GM19455 (cell line): ENCODE results near the gene KIF18B.

ENCODE experiments used
- ATAC-seq: cut with Tn5 transposase; IDR thresholded peaks from one replicate; pipeline ENCODE4 v1.9.1; 2021; ENCODE audit not compliant: unreplicated experiment

The KIF18B gene

DNA sequence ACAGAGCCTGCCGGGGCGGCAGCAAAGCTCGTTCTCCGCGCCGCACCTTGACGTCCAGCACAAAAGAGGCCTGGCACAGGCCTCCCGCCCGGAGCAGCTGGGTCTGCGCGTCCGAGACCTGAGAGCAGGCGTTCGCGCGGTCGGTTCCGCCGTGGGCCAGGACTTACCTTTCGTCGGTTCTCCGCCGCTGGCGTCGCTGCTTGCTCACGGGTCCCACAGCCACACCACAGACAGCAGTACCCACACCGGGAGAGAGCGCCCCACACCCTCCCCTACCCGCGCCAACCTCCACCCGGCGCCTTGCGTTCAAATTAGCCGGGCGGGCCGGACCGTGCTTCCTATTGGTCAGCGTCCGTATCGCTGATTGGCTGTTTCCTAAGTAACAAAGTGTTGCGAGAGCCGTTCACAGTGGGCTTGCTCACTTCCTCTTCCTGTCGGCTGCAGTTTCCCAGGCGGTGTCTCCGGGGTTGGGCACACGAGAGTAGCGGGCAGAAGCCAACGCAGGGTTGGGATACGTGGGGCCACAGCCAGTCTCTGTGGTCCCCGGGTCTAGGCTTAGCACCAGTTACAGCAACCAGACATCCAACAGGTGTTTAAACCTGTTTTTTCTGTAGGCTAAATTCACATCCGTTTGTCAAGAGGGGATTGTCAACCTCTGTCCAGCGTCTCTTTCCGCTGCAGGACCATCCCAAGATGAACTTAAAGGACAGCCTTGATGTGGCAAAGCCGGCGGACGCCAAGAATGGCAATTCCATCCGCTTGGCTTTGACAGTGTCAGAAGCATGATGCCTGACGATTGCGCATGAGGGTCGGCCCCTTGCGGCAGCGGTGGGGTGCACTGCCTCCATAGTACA lies at the start of gene KIF18B:
KIF18B (minus strand) TSS at position 313 of the 854 bp plus-strand sequence. CDS start 11,429 bp downstream, outside the sequence.
- peak; percentile 92 for ATAC-seq

DNA sequence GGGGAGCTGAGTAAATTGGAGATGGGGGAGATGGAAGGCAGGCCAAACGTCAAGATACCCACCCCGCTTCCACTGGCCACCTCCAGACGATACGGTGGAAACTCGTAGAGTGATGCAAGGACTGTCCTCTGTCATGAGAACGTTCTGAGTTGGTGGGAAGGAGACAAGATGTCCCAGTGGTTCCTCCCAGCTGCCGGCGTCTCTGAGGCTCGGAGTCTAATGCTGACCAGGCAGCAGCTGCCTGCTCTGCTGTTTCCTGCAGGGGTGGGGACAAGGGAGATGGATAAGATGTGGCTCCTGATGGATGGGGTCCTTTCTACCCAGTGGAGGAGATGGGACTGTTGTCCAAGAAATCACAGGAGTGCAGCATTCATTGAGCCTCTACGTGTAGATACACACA lies 48.7 kb upstream of the KIF18B start:
- ATAC-seq = no peak

DNA sequence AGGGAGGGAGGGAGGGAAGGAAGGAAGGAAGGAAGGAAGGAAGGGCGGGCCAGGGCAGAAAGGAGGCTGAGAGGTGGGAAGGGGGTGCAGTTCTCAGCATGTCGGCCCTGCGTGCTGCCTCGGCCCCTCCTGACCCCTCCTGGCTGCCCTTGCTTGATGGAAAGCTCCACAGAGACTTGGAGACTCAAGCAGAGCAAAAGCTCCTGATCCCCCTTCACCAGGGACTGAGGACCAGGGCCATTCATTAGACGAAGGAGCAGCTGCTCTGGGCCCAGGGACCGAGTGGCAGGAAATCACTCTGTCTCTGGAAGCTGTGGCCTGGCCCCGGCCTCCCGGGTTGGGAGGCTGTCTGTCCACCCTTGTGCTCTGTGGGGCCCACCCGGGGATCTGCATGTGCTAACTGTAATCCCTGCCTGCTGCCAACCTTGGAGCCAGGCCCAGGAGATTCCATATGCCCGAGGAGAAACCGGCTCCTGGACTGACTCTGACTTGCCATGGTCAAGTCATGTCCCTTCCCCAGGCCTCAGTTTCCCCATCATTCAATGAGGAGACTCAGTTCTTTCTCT lies 47.9 kb upstream of the KIF18B start:
- no peak for ATAC-seq

DNA sequence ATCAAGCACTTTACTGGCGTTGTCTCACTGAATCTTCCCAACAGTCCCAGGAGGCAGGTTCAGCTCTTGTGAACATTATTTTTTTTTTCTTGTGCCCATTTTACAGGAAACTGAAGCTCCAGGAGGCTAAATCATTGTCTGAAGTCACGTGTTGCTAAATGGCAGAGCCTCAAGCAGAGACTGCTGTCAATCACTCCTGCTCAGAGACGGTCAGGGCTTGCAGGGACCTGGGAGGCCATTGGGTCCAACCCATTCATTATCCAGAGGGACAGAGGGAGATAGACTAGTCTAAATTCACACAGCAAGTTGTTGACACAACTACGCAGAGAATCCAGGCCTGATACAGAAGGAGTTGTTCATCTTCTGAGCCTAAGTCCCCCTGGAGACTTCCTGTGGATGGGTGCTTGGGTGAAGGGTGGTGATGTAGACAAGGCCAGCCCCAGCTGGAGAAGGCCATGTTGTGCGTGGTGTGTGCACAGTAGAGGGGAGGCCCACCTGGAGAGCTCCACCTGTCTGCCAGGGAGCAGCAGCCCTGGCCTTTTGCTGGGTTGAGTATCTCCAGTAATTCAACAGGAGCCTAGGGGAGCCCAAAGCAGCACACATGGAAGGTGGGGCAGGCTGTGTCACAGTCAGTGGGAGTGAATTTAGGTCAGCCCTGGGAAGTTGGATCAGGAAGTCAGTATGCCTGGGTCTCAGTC lies 44.8 kb upstream of the KIF18B start:
- no peak for ATAC-seq

DNA sequence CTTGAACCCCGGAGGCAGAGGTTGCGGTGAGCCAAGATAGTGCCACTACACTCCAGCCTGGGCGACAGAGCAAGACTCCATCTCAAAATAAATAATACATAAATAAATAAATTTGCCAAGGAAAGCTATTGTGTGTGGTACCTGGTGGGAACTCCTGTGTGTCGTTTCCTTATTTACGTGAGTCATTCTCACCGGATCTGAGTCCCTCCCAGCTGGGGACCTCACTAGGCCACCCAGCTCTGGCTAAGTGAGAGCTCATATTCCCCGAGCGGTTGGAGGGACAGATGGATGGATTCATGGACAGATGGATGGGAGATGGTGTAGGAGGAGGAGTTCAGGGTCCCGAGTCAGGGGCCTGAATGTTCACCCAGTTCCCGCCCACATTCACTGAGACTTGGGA lies 43.4 kb upstream of the KIF18B start:
- ATAC-seq = no peak

DNA sequence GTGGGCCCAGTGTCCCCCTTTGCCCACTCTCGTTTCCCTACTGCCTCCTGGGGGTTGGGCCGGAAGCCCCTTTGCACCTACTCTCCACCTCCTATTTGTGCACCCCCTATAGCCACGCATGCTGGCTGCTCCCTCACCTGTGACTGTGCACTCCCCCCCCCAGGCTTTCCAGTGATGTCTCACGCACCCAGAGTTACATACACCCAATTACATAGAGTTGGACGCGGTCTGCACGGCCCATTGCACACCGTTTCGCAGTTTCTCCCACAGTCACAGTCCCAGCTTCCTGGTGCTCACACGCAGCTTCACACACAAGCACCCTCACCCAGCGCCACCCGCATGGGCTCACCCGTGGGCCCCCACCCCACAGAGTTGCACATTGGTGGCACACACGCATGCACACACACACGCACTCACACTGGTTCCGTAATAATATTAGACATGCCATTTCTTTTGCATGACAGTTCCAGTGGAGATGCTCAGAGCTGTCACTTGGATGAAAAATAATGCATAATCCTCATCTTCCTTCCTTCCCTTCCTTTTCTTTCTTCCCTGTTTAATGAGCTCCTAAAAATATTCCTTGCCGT lies 42.1 kb upstream of the KIF18B start:
- ATAC-seq = no peak

DNA sequence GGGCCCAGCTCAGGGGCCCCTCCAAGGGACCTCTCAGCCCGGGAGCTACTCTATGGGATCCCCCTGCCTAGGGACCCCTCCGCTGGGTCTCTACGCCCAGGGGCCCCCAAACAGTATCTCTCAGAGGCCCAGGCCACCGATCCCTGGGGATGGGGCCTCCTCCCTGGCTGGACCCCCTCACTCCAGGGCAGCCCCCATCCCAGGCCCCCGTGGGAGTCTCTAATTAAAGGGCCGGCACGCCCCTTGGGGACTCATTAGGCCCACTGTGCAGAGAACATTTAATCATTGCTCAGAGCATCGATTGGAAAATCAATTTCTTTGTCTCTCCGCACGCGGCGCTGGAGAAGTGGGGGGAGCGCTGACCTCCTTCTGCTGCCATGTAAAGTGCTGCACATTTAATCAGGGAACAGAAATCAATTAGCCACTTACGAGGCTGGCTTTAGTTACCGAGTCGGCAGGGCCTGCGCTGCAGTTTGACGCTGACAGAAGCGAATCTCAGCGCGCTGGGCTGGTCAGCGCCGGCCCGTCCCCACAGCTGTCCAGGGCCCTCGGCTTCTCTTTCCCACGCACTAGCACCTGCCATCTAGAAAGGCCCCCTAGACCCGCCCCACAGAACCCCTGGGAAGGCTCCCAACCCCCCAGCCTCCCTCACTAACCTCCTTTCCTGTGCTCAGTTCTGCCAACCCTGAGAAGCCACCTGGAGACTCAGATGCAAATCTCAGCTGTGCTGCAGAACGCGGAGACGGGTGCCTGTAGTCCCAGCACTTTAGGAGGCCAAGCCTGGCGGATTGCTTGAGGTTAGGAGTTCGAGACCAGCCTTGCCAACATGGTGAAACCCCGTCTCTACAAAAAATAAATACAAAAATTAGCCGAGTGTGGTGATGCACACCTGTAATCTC lies 40.7 kb upstream of the KIF18B start:
- no peak for ATAC-seq

DNA sequence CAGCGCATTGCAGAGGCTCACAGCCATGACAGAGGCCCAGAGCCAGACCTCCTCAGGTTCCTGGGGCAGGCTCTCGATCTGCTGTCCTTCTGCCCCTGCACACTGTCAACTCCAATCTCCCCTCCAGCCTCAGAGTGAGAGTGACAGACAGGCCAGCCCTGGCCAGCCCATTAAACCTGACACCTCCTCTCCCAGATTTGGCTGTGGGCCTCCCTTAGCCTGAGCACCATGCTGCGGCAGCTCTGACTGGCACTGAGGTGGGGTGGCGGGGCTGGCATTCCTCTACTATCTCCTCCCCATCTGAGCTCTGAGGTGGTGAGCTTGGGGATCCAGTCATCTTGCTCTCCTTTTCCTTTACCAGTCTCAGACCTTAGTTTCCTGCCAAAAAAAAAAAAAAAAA lies 36.0 kb upstream of the KIF18B start:
- no peak for ATAC-seq

DNA sequence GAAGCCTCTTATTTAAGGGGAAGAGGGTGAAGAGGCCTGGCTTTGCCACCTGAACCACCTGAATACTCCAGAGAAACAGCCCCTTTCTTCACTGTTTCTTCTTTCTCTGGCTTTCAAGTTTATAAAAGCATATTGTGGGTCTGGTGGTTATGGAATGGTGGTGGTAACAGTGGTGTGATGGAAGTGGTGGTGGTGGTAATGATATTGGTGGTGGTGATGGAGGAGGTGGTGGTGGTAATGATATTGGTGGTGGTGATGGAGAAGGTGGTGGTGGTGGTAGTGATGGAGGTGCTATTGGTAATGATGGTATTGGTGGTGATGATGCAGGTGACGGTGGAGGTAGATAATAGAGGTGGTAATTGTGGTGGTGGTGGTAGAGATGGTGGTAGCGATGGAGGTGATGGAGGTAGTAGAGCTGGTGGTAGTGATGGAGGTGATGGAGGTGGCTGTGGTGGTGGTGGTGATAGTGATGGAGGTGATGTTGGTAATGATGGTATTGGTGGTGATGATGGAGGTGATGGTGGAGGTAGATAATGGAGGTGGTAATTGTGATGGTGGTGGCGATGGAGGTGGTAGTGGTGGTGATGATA lies 34.6 kb upstream of the KIF18B start:
- ATAC-seq = no peak

DNA sequence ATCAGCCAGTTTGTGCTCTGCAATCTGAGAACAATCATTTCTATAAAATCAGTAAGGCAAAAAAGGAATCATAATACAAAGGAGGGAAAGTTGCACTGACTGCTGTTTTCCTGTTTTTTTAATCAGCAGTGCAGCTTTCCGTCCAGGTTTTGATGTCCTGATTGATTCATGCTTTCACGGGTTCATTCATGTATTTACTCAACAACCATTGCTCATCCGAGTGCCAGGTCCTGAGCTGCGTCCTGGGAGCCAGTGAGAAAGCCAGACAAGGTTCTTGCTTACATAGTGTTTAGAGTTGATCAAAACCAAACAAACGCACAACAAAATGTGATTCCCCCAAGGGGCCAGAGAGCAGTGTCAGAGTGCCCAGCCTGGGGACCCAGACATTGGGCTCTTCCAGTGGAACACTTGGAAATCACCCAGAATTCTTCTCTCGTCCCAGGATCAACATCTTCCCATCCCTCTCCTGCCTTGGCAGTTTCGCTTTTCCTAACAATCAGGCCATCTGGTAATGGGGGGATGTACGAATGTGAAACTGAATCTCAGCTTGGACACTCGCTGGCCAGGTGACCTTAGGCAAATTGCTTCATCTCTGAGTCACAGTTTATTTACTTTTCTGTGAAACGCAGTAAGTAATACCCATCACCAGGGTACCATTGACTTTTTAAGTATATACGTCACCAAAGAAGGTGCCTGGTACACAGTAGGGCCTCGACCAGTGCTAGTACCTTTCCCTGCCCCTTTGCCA lies 33.8 kb upstream of the KIF18B start:
- no peak for ATAC-seq

DNA sequence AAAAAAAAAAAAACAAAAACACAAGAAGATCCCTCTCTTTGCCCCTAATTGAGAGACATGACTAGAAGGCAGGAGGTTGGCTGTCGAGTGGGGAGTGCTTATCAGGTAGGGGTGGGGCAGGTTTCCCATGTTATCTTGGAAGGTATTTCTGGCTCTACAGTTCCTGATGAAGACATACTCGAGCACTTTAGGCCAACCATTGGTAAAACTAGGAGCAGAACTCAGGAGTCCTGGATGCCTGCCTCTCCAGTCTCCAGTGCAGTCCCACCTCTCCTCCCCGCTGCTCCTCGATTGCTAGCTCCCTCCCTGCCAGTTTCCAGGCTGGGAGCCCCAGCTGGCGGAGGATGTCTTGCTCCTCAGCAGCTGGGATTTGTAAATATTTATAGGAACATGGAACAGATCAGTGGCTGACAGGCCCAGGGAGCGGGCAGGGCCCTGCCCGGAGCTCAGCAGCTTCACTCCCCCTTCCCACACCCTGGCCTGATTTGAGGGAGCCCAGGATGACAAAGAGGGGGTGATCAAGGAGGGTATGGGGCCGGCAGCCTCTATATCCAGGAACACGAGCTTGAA lies 31.9 kb upstream of the KIF18B start:
- no peak for ATAC-seq

DNA sequence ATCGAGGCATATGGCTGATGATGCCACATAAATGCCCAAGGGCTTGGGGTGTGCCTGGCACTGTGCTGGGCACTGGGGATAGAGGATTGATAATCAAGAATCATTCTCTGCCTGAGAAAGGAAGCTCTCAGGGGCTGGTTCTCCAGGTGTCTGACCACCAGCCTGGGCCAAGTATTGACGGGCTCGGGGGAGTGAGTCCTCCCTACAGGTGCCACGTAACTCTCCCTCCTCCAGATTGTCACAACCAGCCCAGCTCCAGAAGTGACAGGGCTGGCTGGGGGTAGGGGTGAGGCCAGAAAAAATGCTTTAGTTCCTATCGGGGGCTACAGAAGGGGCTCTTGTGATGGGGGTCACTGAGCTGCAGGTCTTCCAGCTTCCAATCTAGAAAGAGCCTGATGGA lies 31.2 kb upstream of the KIF18B start:
- ATAC-seq = no peak

DNA sequence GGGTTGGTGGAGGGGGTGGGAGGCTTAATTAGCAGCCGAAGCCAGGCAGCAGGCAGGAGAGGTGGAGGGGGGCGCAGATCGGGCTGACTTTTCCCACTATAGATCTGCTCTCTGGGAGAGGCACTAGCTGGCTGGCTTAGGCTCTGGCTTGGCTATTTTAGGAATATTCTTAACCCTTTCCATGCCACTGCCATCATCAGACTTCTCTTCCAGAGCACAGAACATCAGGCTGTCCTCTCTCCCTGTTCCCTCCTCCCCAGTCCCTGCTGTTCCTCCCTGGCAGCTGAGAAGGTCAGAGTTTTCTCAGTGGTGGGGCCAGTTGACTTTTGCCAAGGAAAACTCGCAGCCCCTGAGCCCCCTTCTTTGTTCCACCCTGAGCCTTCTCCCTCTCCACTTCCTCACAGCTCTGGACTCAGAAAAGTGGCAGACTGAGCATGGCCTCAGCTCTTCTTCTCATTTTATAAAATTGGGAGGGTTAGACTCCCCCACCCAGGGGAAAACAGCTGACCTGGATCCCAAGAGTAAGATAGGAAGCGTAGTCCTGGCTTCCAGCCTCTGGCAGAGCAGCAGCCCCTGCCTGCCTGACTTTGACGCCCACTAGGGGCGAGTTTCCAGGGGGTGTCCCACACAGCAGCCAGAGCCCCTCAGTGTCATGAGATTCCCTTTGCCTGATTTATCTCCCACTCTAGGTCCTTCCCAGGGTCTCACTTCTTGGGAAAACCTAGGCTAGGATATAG lies 30.4 kb upstream of the KIF18B start:
- ATAC-seq = no peak

DNA sequence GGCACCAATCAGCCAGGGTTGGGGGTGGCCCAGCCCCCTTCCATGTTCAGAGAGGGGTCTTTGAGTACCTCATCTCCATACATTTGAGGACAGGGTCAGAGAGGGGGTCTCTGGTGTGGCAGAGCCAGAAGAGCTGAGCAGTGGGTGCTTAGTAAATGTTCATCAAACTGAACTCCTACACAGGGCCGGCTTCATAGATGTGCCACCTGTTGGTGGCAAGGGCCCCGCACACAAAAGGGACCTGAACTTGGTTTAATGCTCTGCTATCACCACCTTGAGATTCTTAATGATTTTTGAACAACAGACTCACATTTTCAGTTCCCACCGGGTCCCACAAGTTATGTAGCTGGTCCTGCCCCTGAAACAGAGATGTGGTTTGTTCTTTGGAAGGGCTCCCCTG lies 29.5 kb upstream of the KIF18B start:
- no peak for ATAC-seq

DNA sequence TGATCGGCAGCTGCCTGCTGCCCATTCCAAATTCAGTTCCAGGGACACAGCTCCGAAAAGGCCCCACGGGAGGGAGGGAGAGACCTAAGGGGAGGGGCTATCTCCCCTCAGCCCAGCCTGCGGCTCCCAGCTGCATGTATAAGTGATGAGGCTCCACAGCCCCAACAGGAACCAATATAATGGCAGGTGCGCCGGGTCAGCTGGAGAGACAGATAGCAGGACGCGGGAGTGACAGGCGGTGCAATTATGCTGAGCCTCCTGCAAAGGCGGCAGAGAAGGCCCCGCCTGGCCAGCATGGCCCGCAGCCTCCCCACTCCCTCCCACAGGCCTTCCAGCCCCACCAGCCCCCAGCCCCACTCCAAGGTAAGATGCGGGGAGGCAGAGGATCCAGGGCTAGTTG lies 28.6 kb upstream of the KIF18B start:
- no peak for ATAC-seq

DNA sequence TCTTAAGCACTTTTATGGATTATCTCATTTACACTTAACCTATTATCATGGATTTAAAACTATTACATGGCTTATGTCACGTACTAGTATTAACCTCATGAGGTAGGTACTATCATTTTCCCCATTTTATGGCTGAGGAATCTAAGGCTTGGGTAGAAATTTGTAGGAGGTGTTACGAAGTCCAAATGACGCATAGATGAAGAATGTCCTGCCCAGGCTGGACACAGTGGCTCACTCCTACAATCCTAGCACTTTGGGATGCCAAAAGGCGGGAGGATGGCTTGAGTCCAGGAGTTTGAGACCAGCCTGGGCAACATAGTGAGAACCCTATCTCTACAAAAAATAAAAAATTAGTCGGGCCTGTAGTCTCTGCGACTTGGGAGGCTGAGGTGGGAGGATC lies 25.4 kb upstream of the KIF18B start:
- no peak for ATAC-seq

DNA sequence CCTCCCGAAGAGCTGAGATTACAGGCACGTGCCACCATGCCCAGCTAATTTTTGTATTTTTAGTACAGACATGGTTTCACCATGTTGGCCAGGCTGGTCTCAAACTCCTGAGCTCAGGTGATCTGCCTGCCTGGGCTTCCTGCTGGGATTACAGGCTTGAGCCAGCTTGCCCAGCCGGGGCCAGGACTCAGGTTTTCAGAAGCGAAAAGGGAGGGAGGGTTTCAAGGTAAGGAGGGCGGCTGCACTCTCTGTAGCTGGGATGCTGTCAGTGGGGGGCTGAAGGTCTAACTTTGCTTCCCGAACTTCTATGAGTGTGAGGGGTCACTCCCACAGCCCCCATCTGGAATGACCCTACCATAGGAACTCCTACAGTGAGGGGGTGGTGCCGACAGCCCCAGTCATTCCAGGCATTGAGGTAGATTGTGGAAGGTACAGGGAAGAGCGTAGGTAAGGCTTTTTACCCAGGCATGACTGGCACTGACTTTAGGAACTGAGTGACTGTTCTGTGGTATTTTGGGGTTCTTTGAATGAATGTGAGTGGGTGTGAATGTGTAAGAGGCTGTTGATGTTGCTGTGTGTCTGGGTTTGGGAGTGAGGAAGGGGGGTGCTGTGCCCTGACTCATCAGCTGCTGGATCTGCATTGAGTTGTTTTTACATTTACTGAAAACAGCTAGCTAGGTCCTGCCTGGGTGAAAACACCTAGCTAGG lies 24.4 kb upstream of the KIF18B start:
- ATAC-seq = no peak

DNA sequence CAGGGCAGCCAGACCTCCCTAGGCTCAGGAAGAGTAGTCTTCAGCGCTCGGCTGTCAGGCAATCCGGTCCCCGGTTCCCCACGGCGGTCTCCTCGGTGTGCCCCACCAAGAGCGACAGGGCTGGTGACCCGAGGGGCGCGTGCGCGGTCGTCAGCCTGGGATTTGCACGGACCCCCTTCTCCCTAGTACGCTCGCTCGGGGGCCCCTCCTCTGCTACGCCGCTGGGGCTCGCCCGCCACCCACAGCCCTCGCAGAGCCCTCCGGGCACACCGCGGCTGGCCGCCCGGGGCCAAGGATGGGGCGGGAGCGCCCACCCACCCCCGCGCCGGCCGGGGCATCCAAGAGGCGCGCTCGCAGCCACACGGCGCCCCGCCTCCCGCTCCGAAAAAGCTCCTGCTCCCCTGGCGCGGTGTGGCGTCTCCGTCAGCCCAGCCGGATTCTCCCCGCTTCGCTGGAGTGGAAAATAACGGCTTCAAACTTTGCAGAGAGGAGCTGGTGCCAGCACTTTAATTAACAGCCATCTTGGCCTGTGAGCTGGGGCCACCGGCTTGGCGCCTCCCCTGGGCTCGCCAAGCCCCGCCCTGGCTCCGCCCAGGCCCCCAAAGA lies 22.7 kb upstream of the KIF18B start:
- ATAC-seq = no peak
